GM19324 (cell line): ENCODE data around the gene PRICKLE2.

ENCODE experiments used
- ATAC-seq: cut with Tn5 transposase; IDR thresholded peaks from one replicate; pipeline ENCODE4 v1.9.1; 2021; ENCODE audit warnings: mild to moderate bottlenecking, moderate library complexity; ENCODE audit not compliant: unreplicated experiment, low FRiP score

The PRICKLE2 gene

DNA sequence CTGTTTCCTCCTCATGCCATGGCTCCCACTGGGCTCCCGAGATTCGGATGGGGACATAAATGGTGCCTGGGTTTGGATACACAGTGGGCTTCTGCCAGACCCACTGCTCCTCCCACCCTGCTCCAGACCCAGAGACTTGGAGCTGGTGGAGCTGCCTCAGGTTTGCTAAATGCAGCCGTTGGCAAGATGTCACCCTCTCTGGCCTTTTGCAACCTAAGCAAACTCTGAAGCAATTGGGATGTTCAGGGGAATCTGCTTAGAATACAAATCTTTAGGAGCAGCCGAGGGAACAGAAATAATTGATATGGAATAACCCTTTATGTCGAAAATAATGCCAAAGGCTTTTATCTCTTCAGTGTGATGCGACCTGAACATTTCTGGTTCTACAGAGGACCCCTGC, 33.4 kb downstream of the PRICKLE2 start:
- no peak for ATAC-seq

DNA sequence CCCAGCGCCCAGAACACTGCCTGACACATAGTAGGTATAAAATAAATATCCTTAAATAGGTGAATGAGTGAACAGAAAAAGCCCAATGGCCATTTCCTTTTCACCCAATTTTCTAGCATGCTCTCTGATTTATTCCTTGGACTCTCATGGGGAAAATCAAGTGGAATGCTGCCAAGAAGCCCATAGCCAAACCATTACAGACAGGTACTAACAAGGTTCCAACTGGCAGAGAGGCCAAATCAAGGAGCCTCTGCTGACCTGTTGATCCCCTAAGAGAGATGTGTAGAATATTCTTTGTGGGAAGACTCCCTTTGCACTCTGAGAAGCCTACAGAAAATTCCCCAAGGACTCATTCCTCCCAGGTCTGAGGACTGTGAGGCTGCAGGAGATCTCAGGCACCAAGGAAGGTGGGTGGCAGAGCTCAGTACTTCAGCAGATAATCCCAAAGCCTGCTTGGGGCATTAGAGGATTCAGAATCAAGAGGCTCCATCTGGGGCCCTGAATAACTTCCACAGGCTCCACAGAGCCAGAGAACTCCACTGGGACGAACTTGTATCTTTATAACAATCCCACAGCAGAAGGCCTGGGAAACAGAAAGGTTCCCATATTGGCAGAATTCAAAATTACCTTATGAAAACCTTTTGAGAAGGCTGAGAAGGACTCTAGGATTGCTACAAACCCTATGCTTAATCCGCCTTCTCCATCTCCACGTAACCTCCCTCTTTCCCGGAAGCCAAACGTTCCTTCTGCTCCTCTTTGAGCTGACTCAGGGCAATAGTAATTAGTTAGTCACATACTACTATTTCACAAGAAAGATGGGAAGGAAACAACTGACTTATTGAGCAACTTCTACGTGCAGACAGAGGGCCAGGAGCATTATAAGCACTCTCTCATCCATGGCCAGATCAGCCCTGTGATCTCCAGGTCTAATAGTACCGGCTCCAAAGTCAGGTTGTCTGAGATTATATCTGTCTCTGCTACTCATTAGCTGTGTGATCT, 34.5 kb downstream of the PRICKLE2 start:
- ATAC-seq: no peak

DNA sequence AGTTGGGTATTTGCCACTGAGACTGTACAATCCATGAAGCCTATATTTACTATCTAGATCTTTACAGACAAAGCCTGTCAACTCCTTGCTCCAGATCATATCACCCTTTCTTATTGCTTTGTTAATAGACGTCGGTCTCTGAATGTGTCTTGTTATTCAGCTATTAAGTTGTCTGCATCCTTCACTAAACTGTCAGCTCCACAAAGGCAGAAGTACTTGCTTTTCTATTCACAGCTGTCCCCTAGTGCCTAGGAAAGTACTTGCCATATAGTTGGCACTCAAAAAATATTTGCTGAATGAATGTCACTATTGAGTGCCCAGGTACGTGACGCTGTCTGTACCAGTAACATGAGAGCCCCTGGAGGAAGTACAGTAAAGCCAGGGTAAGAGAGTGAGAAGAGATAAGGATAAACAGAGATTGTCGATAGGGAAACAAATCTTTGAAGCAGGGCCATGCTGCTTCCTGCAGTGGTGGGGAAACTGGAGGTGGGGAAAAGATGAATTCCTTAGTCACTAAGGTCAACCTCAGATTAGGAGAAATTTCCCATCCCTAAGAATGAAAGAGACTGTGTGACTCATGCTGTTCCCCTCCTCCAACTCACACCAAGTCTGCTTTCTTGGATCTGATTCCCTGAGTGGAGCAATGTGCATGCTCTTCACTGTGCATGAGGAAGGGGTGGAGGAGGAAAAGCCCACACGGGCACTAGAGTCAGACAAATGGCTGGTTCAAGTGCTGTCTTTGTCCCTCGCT, 36.3 kb downstream of the PRICKLE2 start:
- ATAC-seq: no peak

DNA sequence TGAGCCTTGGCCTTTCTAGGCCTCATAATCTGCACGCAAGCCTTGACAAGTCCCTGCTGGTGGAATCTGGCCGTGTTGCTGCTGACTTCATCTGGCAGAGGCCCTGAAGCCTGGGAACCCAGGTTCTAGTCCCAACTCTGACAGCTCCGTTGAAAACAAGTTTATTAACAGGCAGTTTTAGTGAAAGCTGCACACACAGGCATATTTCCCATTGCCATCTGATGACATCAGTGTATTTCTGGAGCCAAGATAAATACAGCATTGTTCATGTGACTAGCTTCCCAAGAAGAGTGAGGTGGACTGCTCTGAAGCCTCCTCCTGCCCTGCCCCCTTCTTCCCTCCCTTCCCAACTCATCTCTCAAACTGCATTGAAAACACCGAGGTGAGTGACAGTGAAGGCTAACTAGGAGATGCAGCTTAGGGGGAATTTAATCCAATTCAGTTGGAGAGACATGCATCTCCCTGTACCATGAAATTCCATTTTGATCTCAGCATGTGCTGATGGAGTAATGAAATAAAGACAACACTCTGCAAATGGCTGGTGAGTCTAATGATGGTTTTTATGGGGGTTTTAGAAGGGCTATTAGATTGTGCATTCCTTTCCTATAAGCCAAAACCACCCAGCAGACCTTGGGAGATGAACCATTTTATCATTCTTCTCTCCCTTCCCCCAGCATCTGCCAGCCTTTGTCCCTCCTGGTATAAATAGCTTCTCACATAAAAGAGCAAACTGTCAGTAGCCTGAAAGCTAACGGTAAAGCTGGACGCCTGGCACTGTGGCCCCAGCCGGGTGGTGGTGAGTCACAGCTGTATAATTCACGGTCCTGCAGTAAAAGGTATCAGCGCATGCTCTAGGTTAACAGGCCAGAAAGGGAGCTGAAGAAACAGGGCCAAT, 38.0 kb downstream of the PRICKLE2 start:
- ATAC-seq: no peak

DNA sequence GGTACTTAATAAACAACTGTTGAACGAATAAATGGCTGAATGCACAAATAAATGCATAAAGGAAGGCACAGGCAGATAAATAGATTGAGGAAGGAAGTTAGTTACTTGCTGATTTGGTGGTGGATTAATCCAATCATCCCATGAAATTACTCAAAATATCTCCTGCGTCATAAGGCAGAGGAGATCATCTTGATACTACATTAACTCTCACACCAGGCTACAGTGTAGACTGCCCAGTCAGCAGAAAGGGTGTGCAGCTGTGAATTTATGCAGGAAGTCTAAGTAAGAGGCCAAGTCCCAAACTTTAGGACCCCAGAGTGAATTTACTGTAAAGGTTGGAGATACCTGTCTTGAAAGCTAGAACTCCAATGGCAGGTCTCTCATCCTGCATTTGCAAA, 38.6 kb downstream of the PRICKLE2 start:
- no peak for ATAC-seq

DNA sequence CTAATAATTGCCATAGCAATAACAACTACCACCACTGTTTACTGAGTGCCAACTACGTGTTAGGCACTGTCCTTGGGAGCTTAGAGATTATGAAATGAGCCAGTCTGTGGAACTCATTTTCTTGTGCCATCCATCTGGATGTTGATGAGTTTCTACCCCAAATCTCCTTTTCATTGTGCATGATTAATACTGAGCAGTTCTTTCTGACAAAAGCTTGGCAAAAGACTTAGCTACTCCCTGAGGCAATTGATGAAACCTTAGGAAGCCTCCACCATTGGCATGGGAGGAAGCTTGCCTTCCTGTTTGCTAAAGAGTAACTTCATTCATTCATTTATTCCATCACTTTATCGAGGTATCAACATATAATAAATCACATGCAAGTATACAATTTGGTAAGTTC, 39.8 kb downstream of the PRICKLE2 start:
- ATAC-seq: no peak

DNA sequence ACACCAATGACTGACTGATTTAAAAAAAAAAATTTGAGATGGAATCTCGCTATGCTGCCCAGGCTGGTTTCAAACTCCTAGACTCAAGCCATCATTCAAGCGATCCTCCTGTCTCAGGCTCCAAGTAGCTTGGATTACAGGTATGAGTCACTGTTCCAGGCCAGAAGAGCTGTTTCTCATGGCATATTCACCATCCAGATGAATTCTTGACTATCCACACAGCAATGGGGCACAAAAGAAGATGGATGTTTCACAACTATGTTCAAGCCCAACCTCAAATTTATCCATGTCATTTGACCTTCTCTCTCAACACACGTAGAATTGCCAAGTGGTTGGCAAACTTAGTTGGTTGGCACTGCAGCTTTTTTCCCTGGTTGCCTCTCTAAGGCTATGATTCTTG, 40.6 kb downstream of the PRICKLE2 start:
- ATAC-seq: no peak

DNA sequence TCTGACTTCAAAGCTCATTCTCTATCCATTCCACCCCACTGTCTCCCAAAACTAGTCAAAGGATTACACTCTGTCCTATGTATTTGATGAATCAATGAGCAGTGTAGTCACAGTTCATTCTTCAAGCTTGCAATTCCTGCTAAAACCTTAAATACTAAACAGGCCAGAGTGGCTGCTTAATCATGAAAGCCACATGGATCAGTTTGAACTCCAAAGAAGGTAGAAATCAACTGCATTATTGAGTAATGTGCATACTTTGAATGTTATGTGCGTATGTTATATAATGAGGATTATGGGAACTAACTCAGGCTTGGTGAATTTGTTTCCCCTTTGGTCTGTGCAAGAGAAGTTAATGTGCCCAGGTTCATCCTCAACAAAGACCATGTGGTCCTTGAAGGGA, 45.4 kb downstream of the PRICKLE2 start:
- ATAC-seq: no peak

DNA sequence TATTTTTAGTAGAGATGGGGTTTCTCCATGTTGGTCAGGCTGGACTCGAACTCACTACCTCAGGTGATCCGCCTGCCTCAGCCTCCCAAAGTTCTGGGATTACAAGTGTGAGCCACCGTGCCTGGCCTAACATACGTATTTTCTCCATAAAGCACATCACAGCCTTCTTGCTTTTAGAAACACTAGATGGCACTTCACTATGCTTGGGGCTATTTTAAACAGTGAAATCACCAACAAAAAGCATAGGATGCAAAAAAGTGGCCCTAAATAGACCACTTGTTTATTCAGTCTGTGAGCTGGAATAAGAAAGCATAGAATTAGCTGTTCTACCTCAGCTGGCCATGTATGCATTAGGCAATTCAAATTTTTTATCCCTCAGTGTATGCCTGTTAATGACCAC, 46.0 kb downstream of the PRICKLE2 start:
- ATAC-seq: no peak

DNA sequence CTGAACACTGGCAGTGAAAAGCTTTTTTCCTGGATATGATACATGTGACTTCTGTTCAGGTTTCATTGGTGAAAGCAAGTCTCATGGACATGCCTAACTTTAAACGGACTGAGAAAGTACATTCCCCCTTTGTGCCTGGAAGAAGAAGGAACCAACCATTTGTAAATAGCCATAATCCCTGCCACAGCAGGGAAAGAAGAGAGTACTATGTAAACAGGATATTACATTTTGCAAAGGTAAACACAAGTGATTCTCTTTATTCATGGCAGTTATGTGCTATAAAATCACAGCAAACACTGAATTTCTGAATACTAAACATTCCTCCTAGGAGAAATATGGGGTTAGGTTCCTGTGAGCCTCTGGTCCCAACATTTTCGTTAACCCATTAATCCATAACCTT, 46.8 kb downstream of the PRICKLE2 start:
- no peak for ATAC-seq

DNA sequence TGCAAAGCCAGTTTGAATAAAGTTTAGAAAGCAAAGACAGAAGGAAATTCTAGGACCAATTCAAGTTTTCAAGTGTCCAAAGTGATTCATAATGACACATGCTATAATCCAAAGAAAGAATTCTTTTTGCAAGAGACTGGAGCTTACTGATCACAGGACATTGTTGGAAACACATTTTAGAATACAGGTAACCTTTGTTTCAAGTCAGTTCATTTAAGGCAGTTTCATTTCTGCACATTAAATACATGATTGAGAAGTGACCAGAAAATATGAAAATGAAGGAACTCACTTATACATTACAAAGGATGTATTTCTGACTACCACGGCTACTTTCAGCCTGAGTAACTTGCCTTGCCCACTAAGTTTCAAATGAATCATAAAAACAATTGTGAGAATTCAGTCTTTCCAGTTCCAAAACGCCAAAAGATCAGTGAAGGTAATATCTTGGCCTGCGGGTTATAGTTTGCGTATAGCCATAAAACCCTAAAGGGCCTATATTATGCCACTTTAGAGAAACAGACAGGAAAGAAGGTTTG, 48.7 kb downstream of the PRICKLE2 start:
- ATAC-seq: no peak

DNA sequence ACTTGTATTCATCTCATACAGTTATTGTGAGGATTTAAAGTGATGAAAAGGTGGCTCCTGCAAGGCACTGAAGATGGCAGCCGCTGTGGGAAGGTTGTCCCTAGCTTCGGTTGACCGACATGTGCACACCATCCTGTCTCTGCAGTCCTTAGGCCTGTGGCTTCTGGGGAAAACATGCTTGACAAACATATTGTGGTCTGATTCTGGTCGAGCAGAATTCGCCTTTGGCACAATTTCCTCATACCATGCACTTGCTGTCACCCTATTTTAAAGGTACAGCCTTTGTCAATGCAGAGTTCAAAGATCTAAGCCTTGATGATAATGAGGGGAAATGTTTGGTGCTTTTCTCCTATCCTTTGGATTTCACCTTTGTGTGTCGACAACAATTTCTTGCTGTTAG, 50.9 kb downstream of the PRICKLE2 start:
- ATAC-seq: no peak

DNA sequence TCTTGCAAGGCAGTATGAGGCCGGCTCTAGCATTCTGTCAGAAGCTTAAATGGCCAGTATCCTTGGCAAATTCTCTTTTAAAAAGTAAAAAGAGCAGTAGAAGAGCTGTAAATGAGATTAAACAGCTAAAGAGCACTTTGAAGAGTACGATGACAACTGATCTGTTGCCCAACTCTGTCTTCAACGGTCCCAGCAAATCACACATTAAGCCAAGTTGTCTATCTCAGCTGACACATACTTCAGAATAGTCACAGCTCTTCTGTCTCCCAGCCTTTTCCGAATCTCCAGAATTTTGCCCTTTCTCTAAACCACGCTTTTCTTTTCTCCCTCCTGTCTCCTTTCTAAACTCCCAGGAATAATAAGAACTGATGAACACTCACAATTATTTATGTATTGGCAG, 51.7 kb downstream of the PRICKLE2 start:
- no peak for ATAC-seq

DNA sequence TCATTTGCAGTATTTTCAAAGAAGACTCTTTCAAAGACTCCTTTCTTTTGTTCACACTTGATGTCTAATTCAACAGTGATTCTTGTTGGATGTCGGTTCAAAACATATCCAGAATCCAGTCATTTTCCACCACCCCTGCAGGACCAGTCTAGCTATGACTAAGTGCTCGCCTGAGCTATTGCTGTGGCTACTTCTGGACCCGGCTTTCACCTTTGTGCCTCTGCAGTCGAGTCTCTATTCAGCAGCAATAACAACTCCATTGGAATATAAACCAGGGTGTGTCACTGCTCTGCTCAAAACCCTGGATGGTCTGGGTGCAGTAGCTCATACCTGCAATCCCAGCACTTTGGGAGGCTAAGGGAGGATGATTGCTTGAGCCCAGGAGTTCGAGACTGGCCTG, 55.0 kb downstream of the PRICKLE2 start:
- no peak for ATAC-seq

DNA sequence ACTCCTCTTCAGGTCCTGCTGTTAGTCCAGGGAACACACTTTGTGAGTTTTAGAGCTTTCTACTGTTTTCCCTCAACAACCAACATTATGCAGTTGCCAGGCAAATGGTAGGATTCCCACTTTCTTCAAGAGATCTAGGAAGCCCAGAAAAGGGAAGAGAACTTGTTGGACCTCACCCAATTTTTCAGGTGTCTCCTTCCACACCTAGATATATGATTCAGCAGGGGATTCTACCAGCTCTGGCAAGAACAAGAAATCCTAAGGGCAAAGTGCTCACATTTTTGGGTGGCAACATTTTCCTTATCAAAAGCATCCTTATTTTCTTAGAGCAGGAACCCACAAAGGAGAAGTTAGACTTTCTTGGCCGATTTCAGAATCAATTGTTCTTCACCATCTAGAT, 57.4 kb downstream of the PRICKLE2 start:
- no peak for ATAC-seq

DNA sequence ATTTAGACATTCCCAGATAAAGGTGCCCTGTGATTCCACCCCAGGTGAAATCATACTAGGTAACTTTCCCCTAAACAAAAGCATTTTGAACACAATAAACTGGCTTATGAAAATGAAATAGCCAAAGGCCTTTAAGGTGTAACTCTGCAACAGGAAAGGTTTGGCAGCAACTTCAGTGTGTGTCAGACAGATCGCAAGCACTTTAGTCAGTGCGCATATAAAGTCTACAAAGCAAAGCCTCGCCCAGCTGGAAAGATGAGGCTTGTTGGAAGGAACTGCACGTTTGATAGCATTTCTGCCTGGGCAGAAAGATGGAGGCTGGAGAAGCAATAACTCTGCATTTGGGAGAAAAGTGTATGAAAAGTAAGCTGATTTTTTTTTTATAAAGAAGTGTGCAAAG, 57.9 kb downstream of the PRICKLE2 start:
- no peak for ATAC-seq

DNA sequence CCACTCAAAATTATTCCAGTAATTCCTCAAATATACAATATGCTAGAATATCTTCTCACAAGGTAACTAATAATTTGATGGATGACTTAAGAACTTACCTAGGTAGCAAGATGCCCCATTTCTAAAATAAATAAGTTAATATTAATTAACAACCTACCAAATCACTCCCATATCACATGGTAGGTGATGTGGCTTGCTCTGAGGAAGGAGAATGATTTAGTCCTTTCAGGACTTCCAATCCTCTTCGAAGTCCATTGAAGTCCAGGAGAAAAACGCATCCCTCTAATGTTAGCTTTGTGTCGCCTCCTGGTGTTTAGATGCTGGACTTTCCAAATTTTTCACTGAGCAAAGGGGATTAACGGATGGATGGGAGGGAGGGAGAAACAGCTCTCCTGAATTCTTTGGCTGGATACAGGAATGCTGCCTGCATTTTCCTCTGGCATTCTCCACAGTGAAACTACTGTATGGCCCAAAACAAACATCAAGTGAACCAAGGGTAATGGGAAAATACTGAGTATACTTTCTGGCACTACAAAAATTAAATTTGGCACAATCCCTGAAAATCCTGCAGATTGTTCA, 58.6 kb downstream of the PRICKLE2 start:
- no peak for ATAC-seq

DNA sequence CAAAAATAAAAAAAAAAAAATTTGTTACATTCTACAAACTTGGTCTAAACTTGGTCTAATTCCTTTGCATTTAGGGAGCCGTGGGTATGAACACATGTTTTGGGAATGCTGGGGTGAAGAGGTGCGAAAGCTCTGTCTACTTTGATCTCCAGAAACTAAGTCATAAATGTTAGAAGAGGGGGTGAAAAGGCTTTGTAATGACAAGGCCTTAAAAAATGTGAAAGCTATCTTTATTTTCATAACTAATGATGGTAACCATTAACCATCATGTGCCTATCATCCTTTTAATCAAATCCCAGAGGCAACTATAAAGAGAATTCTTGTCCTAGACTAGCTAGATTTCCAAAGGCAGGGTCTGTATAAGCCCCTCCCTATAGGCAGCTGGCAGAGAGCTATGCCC, 60.9 kb downstream of the PRICKLE2 start:
- ATAC-seq: no peak

DNA sequence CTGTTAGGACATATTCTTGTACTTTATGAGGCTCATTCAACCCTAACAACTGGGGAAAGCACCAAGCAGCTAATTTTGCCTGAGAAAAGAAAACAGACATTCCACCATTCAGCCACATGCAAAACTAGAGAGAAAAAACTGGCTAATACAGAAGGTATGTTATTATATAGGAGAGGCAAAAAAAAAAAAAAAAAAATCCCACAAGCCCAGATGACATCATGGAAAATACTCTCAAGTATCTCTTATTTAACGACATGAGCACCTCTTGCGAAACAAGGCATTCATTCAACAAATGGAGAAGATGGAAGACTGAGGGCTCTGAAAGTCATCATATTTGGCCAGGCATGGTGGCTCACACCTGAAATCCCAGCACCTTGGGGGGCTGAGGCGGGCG, 61.5 kb downstream of the PRICKLE2 start:
- ATAC-seq: no peak
